Testis (tissue), 2 donors: Measurements from ENCODE around the gene CRYBB2.

Experiments used
- POLR2A ChIP-seq: fragments of 450-650 bp; IDR thresholded peaks from one replicate; pipeline ENCODE4 v1.6.1; 2017; ENCODE audit warnings: antibody characterized with exemption, mild to moderate bottlenecking, moderate library complexity
- TF ChIP-seq, protein P1 (sequence below), 3 experiments: fragments of 450-650 bp in 2 of 3; fragments of 200-600 bp in 1 of 3; sonication (generic) in 1 of 3; IDR thresholded peaks; one replicate each; pipeline ENCODE4 v1.5.1; 2016 to 2019; ENCODE audit warnings: antibody characterized with exemption in 3 of 3, mild to moderate bottlenecking in 2 of 3, moderate library complexity in 1 of 3

DNA sequence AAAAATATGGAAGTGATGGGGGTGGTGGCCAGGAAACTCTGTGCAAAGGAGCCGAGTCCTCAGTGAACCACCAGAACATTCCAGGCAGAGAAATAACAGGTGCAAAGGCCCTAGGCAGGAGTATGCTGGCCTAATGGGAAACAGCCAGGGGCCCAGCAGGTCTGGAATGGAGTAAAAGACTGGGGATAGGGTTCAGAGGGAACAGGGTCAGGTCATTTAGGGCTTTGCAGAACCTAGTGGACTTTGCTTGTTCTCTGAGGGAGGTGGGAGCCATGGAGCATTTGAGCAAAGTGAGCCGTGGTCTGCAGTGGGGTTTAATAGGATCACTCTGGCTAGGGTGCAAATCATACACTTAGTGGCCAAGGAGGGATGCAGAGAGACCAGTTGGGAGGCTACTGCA is 11.1 kb upstream of the CRYBB2 start:
- TF ChIP-seq, protein P1, sequence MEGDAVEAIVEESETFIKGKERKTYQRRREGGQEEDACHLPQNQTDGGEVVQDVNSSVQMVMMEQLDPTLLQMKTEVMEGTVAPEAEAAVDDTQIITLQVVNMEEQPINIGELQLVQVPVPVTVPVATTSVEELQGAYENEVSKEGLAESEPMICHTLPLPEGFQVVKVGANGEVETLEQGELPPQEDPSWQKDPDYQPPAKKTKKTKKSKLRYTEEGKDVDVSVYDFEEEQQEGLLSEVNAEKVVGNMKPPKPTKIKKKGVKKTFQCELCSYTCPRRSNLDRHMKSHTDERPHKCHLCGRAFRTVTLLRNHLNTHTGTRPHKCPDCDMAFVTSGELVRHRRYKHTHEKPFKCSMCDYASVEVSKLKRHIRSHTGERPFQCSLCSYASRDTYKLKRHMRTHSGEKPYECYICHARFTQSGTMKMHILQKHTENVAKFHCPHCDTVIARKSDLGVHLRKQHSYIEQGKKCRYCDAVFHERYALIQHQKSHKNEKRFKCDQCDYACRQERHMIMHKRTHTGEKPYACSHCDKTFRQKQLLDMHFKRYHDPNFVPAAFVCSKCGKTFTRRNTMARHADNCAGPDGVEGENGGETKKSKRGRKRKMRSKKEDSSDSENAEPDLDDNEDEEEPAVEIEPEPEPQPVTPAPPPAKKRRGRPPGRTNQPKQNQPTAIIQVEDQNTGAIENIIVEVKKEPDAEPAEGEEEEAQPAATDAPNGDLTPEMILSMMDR (IDR thresholded peaks at IDR 0.05): no peak
- no peak for TF ChIP-seq POLR2A
